SH-SY5Y (cell line): ENCODE data around the gene DYNLT2B.

ENCODE experiments used
- GATA2 ChIP-seq: IDR thresholded peaks from 2 replicates; pipeline ENCODE4 v1.6.1; 2011; ENCODE audit warnings: mild to moderate bottlenecking, low read depth, low read length
- GATA3 ChIP-seq: IDR thresholded peaks from 2 replicates; pipeline ENCODE4 v1.6.1; 2011; ENCODE audit warnings: low read depth, mild to moderate bottlenecking, low read length, moderate library complexity

- no peak for TF ChIP-seq GATA3
- no peak for TF ChIP-seq GATA2
Measured at GRCh38 chr3:196251918-196252317, 66.1 kb downstream of the DYNLT2B start.
